Measurements from ENCODE around the gene TBCD. TPM values are rescaled to one million over a fixed set of nuclear protein-coding genes. Genes with fewer than 3 reads are reported as not detected.

The TBCD gene
- total RNA-seq, 4 donors from 2014 or later: 49.7 to 119 (median 71.5) TPM

DNA sequence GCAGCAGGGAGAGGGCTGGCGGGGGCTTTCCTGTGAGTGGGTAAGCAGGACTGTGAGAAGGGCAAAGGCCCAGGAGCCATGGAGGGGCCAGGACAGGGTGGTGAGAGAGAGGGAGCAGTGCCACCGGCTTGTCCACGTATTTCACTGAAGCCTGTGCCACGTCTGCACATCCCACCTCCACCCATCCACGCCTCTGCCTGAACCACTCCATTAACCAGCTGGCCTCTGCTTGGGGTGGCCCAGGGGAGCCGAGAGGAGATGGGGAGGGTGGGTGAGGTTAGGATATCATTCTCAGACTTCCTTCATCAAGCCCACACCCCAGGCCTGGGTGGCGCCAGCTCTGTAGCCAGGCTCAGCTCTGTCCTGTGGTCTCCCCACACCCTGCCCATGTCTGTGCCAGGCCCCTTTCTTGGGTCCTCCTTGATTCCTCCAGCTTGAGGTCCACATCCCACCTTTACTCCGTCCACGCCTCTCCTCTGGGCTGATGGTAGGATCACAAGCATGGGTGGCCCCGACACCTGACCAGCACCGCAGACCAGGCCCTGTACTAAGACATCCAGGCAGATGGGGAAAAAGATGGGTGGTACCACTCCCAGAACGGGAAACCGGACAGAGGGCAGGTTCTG, 19.6 kb upstream of the TBCD start:
- Histone ChIP-seq H3K27ac (no peak overlapping the region), H3K9me3 (no peaks in the 10 kb centered on the region), H3K4me3 (no peak overlapping the region), H3K36me3 (peaks cover 19% of the 10 kb centered on the region), H3K4me1 (peaks cover 17% of the 10 kb centered on the region), H3K27me3 (no peaks in the 10 kb centered on the region)
- WGBS: 92% methylated on average over 11 of the region's 13 CpGs
- peak in 1 of 2 donors; percentile 65 for DNase-seq (ENCODE audit: low spot score in 2 of 2)
- no peak for TF ChIP-seq CTCF (IDR thresholded peaks at IDR 0.05)
- no peak for TF ChIP-seq POLR2A (IDR thresholded peaks at IDR 0.05)
- TF ChIP-seq POLR2AphosphoS5 (IDR thresholded peaks at IDR 0.05): no peak
- TF ChIP-seq EP300 (IDR thresholded peaks at IDR 0.05): no peak

DNA sequence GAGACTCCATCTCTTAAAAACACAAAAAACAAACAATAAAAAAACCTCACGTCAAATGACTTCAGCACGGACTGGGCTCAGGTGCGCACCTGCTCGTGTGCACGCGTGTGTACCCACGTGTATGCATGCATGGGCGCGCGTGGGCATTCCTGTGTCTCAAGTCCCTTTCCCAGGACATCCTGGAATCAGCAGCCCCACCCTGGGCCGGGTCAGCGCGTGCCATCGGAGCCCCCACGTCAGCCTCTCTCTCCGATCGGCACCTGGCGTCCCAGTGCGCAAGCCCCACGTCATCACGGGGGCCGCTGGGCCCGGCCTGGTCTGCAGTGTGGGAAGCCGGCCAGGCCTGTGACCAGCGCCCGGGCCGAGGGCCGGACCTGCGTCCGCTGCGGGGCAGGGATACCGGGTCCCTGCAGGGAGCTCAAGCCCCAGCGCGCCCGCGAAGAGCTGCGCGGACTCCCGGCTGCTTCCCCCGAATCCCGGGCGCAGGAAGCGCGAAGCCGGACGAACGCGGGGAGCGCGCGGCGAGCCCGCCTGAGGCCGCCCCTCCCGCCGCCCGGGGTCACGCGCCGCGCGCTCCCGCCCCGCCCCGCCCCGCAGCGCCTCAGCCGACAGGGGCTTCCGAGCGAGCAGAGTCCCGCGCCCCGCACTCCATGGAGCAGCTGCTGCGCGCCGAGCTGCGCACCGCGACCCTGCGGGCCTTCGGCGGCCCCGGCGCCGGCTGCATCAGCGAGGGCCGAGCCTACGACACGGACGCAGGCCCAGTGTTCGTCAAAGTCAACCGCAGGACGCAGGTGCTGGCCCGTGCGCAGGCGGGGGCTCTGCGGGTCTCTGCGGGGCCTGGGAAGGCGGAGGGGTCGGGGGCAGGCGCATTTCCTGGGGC, 16.6 kb upstream of the TBCD start, which contains the start of gene FN3K:
Gene FN3K (plus strand): TSS at position 629 of the 880 bp plus-strand sequence. CDS start 22 bp downstream, at position 651.
- no peaks in the 10 kb centered on the region for H3K9me3 ChIP-seq
- no peaks in the 10 kb centered on the region for H3K27me3 ChIP-seq
- H3K27ac ChIP-seq: peak within 1 kb of the TSS; percentile 69
- TF ChIP-seq POLR2AphosphoS5 (IDR thresholded peaks at IDR 0.05): no peak
- no peak for TF ChIP-seq POLR2A (IDR thresholded peaks at IDR 0.05)
- TF ChIP-seq CTCF (IDR thresholded peaks at IDR 0.05): no peak
- peak; percentile 71 for TF ChIP-seq EP300 (IDR thresholded peaks at IDR 0.05)
- peaks cover 17% of the 10 kb centered on the region for H3K4me1 ChIP-seq
- H3K36me3 ChIP-seq: peaks cover 10% of the 10 kb centered on the region
- H3K4me3 ChIP-seq: peak within 1 kb of the TSS; percentile 74
- WGBS: 16% methylated on average over 10 of the region's 101 CpGs
- peak; percentile 78 to 87 for DNase-seq (ENCODE audit: low spot score in 2 of 2)

DNA sequence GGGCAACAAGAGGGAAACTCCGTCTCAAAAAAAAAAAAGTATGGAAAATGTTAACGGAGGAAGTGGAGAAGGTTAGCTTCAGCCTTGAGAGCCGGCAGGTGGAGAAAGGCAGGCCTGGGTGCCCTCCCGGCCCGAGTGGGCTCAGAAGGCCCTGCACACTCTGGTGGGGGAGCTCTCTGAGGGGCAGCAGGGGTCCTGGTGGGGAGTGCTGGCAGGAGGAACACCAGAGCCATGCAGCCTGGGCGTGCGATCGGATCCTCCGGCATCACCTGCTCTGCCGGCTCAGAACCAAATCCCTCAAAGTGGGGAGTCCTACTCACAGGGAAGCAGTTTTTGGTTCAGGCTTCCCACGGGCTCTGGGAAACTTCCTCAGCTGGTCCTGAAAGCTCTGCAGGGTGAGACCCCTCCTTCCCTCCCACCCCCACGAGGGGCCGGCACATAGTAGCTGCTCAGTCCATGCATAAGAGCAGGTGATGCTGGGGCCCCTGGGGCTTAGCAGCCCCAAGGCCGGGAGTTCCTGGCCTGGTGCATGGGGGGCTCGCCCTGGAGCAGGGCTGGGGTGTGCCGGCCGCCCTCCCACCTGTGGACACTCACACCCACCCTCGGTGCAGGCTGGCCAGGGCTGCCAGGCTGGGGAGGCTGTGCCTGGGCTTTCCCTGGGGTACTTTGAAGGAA, 15.2 kb upstream of the TBCD start:
- peaks cover 17% of the 10 kb centered on the region for H3K4me1 ChIP-seq
- DNase-seq (ENCODE audit: low spot score in 2 of 2): no peak
- 83% methylated on average over 13 of the region's 18 CpGs for WGBS
- H3K27me3 ChIP-seq: no peaks in the 10 kb centered on the region
- H3K36me3 ChIP-seq: peaks cover 24% of the 10 kb centered on the region
- no peak for TF ChIP-seq POLR2AphosphoS5 (IDR thresholded peaks at IDR 0.05)
- TF ChIP-seq EP300 (IDR thresholded peaks at IDR 0.05): no peak
- no peak for TF ChIP-seq CTCF (IDR thresholded peaks at IDR 0.05)
- TF ChIP-seq POLR2A (IDR thresholded peaks at IDR 0.05): no peak
- no peaks in the 10 kb centered on the region for H3K9me3 ChIP-seq
- H3K4me3 ChIP-seq: peak overlapping the region; percentile 74
- H3K27ac ChIP-seq: no peak overlapping the region

DNA sequence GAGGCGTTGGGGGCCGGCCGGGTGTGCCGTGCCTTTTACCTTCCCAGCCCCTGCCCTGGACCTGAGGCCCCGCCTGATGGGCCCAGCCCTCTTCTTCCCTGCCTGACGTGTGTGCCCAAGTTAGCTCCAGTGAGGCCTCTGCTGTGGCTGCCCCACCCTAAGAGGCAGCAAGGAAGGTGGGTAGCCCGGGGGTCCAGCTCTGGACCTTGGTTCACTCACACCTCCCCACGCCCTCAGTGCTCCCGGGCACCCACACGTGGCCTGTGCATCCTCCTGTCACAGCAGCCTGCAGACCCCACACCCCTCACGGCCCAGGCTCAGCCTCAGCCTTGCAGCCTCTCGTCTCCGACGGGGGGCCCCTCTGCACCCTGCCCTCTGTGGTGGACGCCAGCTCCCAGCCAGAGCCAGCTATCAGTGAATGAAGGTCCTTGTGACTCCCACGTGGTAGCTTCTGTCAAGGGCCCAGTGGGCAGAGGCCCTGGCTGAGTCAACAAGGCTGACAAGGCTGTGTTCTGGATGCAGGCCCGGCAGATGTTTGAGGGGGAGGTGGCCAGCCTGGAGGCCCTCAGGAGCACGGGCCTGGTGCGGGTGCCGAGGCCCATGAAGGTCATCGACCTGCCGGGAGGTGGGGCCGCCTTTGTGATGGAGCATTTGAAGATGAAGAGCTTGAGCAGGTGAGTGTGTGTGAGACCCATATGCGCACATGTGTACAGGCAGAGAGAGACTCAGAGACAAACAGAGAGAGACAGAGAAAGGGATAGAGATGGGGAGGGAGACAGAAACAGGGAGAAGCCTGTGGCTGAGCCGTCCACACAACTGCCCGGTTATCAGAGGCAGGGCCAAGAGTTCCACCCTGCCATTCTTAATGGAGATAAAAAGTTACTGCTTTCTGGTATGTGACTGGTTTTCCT, 13.6 kb upstream of the TBCD start:
- H3K4me1 ChIP-seq: peaks cover 17% of the 10 kb centered on the region
- no peak for TF ChIP-seq EP300 (IDR thresholded peaks at IDR 0.05)
- TF ChIP-seq POLR2AphosphoS5 (IDR thresholded peaks at IDR 0.05): no peak
- no peak for TF ChIP-seq CTCF (IDR thresholded peaks at IDR 0.05)
- TF ChIP-seq POLR2A (IDR thresholded peaks at IDR 0.05): no peak
- DNase-seq (ENCODE audit: low spot score in 2 of 2): no peak
- WGBS: 66% methylated on average over 18 of the region's 26 CpGs
- no peaks in the 10 kb centered on the region for H3K9me3 ChIP-seq
- H3K27me3 ChIP-seq: no peaks in the 10 kb centered on the region
- H3K4me3 ChIP-seq: no peak overlapping the region
- no peak overlapping the region for H3K27ac ChIP-seq
- H3K36me3 ChIP-seq: peaks cover 39% of the 10 kb centered on the region
